NCI-H1092 treated with DMSO at 0.1 percent for 48 hours (cell line): ENCODE data around the gene PTPN4.
"Not testable (repeated sequence)": the region's sequence is repeated elsewhere in the genome, so short reads cannot be mapped to it uniquely, and the experiment has no call there.

Source experiments
- DNase-seq: peaks from one replicate; lab custom pipeline; 2025; lab: John Stamatoyannopoulos, UW

The PTPN4 gene

GRCh38 chr2:120017201-120017600, 257.5 kb downstream of the PTPN4 start:
- no peak for DNase-seq

GRCh38 chr2:120018549-120018948, 258.8 kb downstream of the PTPN4 start:
- no peak for DNase-seq

- no peak for DNase-seq
Measured at GRCh38 chr2:120020554-120020953, 260.8 kb downstream of the PTPN4 start.

GRCh38 chr2:120022505-120022904, 262.8 kb downstream of the PTPN4 start:
- DNase-seq = not testable (repeated sequence)

GRCh38 chr2:120026890-120027289, 267.2 kb downstream of the PTPN4 start:
- DNase-seq = no peak

GRCh38 chr2:120028795-120029194, 269.1 kb downstream of the PTPN4 start:
- no peak for DNase-seq

- DNase-seq = no peak
Measured at GRCh38 chr2:120029672-120030640, 270.2 kb downstream of the PTPN4 start.

- DNase-seq = no peak
Measured at GRCh38 chr2:120032297-120032696, 272.6 kb downstream of the PTPN4 start.
